CD4-positive, alpha-beta T cell treated with Interleukin-4 for 4 hours (primary cell): Measurements from ENCODE around the gene KAT2A.
"Not testable (repeated sequence)": the region's sequence is repeated elsewhere in the genome, so short reads cannot be mapped to it uniquely, and the experiment has no call there.

Experiments
- DNase-seq: peaks from one replicate; pipeline ENCODE4 v3.0.0-alpha.2; 2020

The KAT2A gene

GRCh38 chr17:42120770-42121769 lies at the start of gene KAT2A:
Gene KAT2A, minus strand, starts transcription at chr17:42121367. Its CDS starts 63 bp downstream, at chr17:42121304.
- peak; percentile 67 for DNase-seq

- DNase-seq: no peak
Measured at GRCh38 chr17:42169351-42169750, 48.2 kb upstream of the KAT2A start.

- DNase-seq: no peak
Measured at GRCh38 chr17:42167807-42168206, 46.6 kb upstream of the KAT2A start.

DNA sequence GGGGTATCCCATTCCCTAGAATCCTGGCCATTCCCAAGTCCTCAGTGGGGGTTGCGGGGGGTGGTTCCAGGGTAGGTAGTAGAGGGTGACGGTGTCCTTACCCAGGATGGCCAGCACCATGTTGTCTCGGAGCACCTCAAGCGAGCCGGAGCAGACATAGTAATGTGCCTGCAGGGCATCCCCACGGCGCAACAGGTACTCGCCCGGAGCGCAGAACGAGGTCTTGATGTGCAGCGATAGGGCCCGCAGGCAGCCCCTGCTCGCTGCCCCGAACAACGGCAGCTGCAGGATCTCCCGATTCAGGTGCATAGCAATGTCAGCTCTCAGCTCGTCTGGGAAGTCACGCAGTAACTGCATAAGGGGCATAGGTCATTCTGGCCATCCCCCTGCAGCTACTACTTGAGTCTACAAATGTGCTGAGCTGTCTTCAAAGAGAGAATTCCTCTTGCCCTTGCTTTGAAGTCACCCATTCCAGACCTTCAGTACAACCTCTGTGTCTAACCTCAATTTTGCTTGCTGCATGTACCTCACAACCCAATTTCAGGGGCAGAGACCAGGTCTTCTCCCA lies 45.1 kb upstream of the KAT2A start:
- no peak for DNase-seq

DNA sequence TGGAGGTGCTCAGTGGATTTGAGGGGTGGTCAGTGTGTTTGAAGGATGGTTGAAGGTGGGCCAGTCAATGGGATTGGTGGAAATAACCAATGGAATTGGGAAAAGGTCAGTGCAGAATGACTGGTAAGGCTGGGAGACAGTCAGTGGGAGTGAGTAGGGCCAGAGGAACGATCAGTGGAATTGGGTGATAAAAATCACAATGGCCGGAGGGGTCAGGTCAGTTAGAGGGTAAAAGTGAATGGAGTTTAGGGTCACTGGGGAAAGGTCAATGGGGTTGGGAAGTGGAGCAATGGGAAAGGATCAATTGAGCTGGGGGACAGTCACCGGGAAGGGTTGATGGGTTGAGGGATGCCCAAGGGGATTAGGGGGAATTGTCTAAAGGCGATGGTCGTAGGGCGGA lies 44.6 kb upstream of the KAT2A start:
- no peak for DNase-seq

GRCh38 chr17:42163696-42164407 lies 42.7 kb upstream of the KAT2A start:
- no peak for DNase-seq

GRCh38 chr17:42163113-42163512 lies 41.9 kb upstream of the KAT2A start:
- no peak for DNase-seq

GRCh38 chr17:42160531-42160910 lies 39.4 kb upstream of the KAT2A start:
- no peak for DNase-seq

GRCh38 chr17:42159796-42160530 lies 38.8 kb upstream of the KAT2A start:
- DNase-seq: no peak

DNA sequence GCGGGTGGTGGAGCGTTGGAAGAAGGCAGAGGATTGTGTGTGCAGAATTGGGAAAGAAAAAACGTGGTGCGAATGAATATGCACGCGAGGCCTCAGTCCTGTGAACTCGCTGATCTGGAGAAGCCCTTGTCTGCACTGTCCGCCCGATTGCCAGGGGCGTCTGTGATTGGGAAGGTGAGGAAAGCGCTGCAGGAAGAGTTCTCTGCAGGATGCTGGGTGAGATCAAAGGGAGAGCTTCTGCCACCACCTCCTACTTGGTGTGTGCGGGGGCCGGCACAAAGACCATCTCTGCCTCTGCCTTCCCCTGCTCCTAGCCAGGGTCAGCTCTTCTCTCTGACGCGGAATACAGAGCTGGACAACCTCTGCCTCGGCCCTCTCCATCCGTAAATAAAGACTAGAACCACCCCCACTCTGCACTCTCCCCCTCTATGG lies 34.5 kb upstream of the KAT2A start:
- no peak for DNase-seq

GRCh38 chr17:42153919-42154742 lies 33.0 kb upstream of the KAT2A start:
- no peak for DNase-seq

DNA sequence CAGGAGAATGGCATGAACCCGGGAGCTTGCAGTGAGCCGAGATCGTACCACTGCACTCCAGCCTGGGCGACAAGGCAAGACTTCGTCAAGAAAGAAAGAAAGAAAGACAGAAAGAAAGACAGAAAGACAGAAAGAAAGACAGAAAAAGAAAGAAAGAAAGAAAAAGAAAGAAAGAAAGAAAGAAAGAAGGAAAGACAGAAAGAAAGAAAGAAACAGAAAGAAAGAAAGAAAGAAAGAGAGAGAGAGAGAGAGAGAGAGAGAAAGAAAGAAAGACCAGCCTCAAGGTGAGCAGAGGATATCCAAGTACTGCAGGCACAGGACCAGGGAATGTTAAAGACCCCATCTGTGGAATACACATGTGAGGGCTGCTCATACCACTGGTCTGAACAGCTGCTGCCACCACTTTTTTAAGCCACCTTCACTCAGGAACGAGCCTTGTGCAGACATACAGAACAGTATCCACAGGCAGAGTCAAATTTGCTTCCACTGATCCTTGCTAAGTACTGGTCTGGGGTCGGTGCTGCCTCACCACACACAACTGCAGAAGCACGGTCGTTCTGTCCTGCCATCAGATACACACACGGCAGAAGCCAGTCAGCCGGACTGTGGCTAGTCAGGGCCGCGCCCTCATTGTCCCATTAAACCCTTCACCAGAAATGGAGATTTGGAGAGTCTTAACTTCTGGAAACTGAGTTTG lies 25.9 kb upstream of the KAT2A start:
- no peak for DNase-seq

DNA sequence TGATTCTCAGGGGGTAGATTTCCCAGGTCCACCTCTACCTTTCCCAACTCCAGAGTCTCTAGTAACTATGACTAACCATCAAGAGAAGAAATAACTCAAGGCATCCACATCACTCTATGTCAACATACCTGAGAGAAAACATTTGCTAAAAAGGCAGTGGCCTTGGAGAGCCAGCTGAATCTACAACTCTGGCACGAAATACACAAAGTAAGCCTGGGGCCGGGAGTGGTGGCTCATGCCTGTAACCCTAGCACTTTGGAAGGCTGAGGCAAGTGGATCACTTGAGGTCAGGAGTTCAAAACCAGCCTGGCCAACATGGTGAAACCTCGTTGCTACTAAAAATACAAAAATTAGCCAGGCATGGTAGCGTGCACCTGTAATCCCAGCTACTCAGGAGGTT lies 22.0 kb upstream of the KAT2A start:
- not testable (repeated sequence) for DNase-seq

DNA sequence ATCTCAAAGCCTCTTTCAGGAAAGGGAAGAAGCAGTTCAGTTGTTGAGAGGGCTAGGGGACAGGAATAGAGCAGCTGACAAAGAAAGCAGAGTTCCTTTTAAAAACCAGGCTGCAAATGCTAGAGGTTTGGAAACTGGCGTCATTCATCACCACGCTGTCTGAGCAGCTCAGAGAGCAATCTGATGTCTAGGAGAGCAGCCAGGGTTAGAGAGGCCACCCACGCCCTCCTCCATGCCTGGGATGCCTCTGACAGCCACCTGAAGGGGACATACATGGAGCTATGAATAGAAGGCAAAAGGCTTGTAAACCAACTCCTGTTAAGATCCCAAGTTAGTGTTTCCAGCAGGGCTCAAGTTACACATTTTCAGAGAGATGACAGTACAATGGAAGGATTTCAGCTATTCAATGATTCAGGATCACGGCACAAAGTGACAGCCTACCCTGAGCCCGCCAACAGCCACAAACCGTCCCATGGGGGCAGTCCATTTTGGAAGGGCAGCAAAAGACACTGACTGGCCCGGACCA lies 21.3 kb upstream of the KAT2A start:
- no peak for DNase-seq

DNA sequence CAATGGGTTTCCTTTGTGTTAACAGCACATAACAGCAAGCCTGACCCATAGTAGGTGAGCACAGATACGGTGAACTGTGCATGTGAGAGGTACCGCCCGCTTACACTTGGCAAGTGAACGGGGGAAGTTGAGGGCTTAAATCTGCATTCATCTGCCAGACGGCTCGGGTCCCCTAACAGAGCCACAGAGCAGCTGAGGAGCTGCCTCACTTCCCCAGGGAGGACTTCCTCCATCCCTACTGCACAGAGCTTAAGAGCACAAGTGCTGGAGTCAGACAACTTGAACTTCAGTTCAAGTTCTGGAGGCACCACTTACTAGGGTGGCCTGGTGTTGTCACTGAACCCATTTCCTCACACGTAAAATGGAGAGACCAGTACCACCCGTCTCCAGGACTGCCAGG lies 20.2 kb upstream of the KAT2A start:
- no peak for DNase-seq

DNA sequence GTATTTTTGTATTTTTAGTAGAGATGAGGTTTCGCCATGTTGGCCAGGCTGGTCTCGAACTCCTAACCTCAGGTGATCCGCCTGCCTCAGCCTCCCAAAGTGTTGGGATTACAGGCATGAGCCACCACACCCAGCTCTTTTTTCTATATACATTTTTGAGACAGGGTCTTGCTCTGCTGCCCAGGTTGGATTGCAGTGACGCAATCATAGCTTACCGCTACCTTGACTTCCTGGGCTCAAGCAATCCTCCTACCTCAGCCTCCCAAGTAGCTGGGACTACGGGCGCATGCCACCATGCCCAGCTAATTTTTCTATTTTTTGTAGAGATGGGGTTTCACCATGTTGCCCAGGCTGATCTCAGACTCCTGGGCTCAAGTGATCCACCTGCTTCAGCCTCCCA lies 19.5 kb upstream of the KAT2A start:
- DNase-seq: not testable (repeated sequence)

GRCh38 chr17:42138749-42139492 lies 17.8 kb upstream of the KAT2A start:
- no peak for DNase-seq

DNA sequence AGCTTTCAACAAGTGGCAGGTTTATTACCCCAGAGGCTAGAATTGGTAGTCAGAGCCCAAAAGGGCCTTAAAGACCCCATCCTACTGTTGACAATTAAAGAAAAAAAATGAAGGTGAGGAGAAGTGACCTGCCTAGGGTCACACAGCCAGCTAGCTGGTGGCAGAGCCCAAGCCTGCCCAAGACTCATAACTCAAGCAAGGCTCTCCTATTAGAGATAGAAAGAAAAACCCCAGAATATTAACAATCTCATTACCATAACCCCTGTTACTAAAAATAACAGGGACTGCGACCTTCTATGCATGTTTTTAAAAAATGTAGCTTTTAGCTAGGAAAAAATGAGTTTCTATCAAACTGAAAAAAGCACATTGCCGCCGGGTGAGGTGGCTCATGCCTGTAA lies 15.5 kb upstream of the KAT2A start:
- DNase-seq: no peak

DNA sequence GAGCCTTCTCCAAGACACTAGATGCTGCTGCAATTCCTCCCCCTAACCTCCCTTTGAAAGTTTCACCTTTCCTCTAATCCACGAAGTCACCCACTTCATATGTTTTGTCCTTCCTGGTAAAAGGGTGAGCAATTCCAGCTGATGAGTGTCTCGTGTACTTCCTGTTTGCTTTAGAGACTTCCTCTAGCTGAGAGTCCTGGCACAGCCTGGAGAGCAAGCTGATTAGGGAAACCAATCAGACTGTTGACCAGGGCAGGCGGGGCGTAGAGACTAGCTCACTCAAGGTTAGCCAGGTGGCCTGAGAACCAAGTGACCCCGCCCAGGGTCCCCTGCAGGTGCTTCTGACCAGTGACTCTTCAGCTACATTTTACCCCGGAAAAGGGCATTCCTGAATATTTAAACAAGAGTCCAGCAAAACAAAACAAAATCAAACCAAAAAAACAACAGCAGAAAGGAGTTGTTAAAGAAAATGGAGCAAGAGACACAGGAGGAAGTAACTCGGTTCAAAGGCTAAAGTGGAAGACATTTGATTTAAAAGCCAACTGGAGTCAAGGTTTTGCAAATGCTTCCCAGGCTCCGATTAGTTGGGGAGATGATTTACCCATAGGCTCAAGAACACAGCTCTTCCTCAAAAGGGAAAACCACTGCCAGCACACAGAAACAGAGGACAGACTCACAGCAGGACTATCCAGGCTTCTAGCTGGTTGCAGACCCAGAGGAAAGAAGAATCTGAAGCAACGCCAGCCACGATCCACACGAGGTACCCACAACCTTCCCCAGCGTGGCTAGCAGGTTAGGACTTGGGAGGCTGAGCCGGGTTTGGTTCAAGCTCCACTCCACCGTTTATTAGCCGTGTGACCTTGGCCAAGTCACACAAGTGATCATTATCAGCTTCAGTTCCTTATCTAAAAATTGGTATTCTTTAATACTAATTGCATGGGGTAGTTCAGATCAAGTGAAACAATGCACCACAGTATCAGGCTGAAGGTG lies 14.8 kb upstream of the KAT2A start:
- peak; percentile 22 for DNase-seq
